NOMO-1 (cell line): Measurements from ENCODE around the gene RPL31.

Experiments
- DNase-seq, 2 experiments: peaks; one replicate each; lab custom pipeline; 2025; ENCODE audit not compliant: unreplicated experiment in 2 of 2; lab: John Stamatoyannopoulos, UW

RPL31 gene

GRCh38 chr2:100974712-100975520 lies 27.2 kb upstream of the RPL31 start:
- no peak for DNase-seq

- no peak for DNase-seq
Observed at GRCh38 chr2:100975521-100975785, 26.6 kb upstream of the RPL31 start.

DNA sequence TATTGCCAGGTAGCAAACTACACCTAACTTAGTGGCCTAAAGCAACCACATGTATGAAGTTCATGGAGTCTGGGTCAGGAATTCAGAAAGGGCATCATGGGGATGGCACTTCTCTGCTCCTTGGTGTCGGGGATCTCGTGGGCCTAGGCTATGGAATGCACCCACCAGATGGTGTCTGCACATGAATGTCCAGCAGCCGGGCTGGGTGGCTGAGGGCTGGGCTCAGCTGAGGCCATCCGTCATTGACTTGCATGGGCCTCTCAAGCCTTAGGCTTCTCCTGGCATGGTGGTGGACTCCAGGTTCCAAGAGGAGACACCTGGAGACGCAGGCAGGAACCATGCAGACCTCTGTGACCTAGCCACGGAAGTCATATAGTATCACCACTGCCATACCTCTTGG lies 26.0 kb upstream of the RPL31 start:
- no peak for DNase-seq

GRCh38 chr2:100976645-100977391 lies 25.3 kb upstream of the RPL31 start:
- DNase-seq = no peak

DNA sequence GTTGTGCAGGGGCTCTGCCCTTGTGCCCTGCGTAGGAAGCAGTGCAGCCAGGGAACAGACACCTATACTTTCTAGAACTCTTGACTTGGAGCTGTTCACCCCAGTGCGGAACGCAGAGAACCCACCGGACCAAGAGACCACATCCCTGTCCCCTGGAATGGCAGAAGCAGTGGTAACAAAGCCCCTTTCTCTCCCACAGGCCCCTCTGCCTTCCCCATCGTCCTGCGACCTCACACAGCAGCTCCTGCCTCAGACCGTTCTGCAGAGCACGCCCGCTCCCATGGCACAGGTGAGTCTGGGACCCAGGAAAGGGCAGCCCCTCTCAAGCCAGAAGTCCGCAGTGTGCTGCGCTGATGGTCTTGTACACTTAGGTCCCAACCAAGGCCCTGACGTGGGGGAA lies 24.6 kb upstream of the RPL31 start:
- no peak for DNase-seq

DNA sequence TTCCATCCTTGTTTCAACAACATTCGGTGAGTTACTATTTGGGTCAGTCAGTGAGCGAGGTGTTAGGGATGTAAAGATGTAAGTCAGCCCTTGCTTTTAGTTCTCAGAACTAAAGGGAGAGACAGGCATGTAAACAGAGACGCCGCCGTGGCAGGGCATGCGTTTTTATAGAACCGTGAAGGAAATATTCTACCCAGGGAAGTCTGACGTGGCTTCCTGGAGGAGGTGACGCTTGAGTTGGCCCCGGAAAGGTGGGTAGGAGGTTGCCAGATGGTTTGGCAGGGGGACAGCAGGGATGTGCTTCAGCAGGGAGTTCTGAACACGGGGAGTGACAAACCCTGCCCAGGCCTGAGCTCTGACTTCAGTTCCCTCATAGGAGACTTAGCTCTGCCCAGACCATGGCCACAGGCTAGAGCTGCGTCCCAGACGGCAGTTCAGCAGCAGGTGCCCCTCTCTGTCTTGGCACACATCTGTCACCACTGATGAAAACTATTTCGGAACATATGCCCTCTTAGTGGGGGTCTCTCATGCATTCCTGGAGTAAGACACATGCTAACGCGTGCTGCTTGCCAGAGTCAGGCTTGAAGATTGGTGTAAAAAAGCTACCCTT lies 23.4 kb upstream of the RPL31 start:
- DNase-seq = no peak

DNA sequence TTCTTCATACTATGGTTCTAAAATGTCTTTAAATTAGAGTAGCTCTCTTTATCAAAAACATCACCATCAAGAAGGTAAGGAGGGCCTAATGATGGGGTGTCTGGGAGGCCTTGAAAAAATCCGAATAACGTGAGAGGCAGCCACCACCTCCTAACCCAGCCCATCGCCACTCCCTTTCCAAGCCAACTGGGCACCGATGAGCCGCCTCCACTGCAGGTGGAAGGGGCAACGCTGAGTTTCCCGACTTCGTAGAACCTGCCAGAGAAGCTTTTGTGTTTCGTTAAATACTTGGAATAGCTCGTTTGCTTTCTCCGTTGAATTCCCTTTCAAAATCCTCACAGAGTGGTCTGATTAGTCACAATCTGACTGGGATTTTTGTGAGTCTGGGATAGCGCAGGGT lies 22.0 kb upstream of the RPL31 start:
- no peak for DNase-seq

DNA sequence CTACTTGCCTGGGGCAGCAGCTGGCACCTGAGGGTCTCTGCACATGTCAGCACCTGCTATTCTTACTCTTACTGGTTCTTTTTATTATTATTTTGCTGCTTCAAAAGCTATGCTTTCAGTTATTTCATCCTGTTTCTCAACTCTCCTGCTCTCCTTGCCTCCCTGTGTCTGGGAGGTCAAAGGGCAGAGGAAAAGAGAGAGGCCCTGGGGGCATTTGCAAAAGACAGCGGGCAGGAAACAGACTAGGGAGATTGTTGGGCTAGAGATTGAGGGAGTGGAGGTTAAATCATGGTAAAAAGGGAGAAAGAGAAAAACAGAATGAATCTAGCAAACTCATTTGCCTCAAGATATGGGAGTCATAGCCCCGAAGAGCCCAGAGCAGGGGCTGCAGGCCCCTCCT lies 21.1 kb upstream of the RPL31 start:
- no peak for DNase-seq

- DNase-seq = no peak
Observed at GRCh38 chr2:100982431-100982861, 19.6 kb upstream of the RPL31 start.

- DNase-seq = no peak
Observed at GRCh38 chr2:100983201-100983600, 18.9 kb upstream of the RPL31 start.

DNA sequence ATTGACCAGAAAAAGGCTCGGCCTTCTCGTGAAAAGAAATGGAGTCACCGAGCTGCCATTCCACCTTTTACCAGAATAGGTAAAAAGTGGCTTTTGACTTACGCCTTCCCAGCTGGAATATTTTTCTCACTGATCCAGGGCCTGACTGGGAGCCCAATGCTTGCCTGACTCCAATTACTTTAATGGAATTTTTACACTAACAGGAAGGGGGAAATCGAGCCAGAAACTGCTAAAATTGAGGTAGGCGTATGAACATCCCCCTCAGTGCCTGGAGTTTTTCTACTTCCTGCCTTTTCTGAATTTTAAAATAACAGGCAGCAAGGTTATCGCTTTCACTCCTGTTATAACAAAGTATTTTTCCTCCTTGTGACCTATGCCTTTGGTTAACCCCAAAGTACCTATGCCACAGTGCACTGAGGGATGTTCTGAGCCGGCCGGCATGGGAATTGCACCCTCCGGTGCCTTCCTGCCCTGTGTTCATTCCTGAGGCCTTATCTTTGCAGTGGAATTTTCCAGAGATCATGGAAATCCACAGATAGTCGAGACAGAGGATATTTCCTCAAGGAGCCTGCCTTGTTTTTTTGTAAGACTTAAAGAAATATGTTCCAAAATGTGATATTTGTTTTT lies 18.3 kb upstream of the RPL31 start:
- DNase-seq = no peak

GRCh38 chr2:100984892-100985307 lies 17.2 kb upstream of the RPL31 start:
- peak; percentile 31 to 62 for DNase-seq

DNA sequence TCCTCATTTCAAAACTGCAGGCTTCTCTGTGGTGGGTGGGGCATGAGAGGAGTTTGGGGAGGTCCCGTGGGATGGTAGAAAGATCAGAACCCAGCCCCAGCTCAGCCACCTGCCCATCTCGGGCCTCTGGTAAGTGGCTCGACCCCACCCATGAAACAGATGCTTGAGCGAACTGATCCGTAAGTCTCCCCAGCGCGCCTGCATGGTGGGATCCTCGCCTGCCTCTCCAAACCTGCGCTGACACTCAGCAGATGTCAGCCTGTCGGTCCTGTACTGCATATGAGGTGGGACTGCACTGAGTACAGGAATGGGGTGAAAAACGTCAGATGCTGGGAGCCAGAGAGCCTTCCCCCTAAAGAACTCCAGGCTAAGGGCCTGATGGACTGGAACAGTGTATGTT lies 15.9 kb upstream of the RPL31 start:
- no peak for DNase-seq

GRCh38 chr2:100987536-100987935 lies 14.6 kb upstream of the RPL31 start:
- DNase-seq = no peak

DNA sequence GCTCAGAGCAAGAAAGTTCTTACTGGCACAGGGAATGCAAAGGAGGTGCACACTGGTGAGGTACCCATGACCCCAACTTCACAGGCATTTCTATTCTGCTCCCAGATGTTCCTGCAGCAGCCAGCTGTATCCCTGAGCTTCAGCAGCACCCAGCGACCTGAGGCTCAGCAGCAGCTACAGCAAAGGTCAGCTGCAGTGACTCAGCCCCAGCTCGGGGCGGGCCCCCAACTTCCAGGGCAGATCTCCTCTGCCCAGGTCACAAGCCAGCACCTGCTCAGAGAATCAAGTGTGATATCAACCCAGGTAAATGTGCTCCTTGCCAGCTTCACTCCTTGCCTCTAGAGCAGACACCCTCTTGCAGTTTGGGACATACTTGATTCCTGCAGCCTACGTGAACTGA lies 14.1 kb upstream of the RPL31 start:
- DNase-seq = no peak

- no peak for DNase-seq
Observed at GRCh38 chr2:100988630-100989417, 13.3 kb upstream of the RPL31 start.

GRCh38 chr2:100989666-100990065 lies 12.4 kb upstream of the RPL31 start:
- DNase-seq = no peak

GRCh38 chr2:100990166-100990565 lies 11.9 kb upstream of the RPL31 start:
- no peak for DNase-seq

- no peak for DNase-seq
Observed at GRCh38 chr2:100990650-100991403, 11.3 kb upstream of the RPL31 start.

- no peak for DNase-seq
Observed at GRCh38 chr2:100991404-100991773, 10.7 kb upstream of the RPL31 start.
